Central memory CD4-positive, alpha-beta T cell (primary cell): ENCODE data around the gene BCAP31.
"Not testable (repeated sequence)": the region's sequence is repeated elsewhere in the genome, so short reads cannot be mapped to it uniquely, and the experiment has no call there.

Experiments used
- DNase-seq: peaks from one replicate; pipeline ENCODE4 v3.0.0; 2022

BCAP31 gene

GRCh38 chrX:153692611-153693156 lies 31.5 kb downstream of the BCAP31 start:
- DNase-seq: no peak

GRCh38 chrX:153692003-153692402 lies 32.2 kb downstream of the BCAP31 start:
- no peak for DNase-seq

- DNase-seq: not testable (repeated sequence)
These were observed 33.0 kb downstream of the BCAP31 start for GRCh38 chrX:153691032-153691827.

- no peak for DNase-seq
These were observed 33.7 kb downstream of the BCAP31 start for GRCh38 chrX:153690466-153690865.

- no peak for DNase-seq
These were observed 34.3 kb downstream of the BCAP31 start for GRCh38 chrX:153689654-153690465.

- no peak for DNase-seq
These were observed 35.1 kb downstream of the BCAP31 start for GRCh38 chrX:153688911-153689590.

- DNase-seq: no peak
These were observed 35.7 kb downstream of the BCAP31 start for GRCh38 chrX:153688506-153688905.

- no peak for DNase-seq
These were observed 36.1 kb downstream of the BCAP31 start for GRCh38 chrX:153688071-153688470.

- DNase-seq: no peak
These were observed 36.8 kb downstream of the BCAP31 start, which contains the start of gene SLC6A8 for GRCh38 chrX:153687121-153688039. Gene SLC6A8, plus strand, starts transcription at chrX:153687926. Its CDS starts 649 bp downstream, at chrX:153688575.

- DNase-seq: no peak
These were observed 37.5 kb downstream of the BCAP31 start for GRCh38 chrX:153686711-153687110.

GRCh38 chrX:153685751-153686696 lies 38.2 kb downstream of the BCAP31 start:
- no peak for DNase-seq

- DNase-seq: no peak
These were observed 39.0 kb downstream of the BCAP31 start for GRCh38 chrX:153685156-153685536.

- DNase-seq: no peak
These were observed 39.6 kb downstream of the BCAP31 start for GRCh38 chrX:153684467-153685155.

GRCh38 chrX:153683486-153683885 lies 40.7 kb downstream of the BCAP31 start:
- not testable (repeated sequence) for DNase-seq

GRCh38 chrX:153681175-153681574 lies 43.0 kb downstream of the BCAP31 start:
- DNase-seq: no peak

- no peak for DNase-seq
These were observed 49.9 kb downstream of the BCAP31 start for GRCh38 chrX:153674219-153674851.

GRCh38 chrX:153673428-153674218 lies 50.6 kb downstream of the BCAP31 start, which contains the start of gene PNCK:
Gene PNCK, minus strand, starts transcription at chrX:153673813. Its CDS starts 737 bp downstream, at chrX:153673076.
- DNase-seq: no peak
